NCI-H2227 (cell line): ENCODE results near the gene OR56A4.
"Not testable (repeated sequence)": the region's sequence is repeated elsewhere in the genome, so short reads cannot be mapped to it uniquely, and the experiment has no call there.

Source experiments
- DNase-seq: peaks from one replicate; lab custom pipeline; 2025; ENCODE audit not compliant: unreplicated experiment; lab: John Stamatoyannopoulos, UW

OR56A4 gene

DNA sequence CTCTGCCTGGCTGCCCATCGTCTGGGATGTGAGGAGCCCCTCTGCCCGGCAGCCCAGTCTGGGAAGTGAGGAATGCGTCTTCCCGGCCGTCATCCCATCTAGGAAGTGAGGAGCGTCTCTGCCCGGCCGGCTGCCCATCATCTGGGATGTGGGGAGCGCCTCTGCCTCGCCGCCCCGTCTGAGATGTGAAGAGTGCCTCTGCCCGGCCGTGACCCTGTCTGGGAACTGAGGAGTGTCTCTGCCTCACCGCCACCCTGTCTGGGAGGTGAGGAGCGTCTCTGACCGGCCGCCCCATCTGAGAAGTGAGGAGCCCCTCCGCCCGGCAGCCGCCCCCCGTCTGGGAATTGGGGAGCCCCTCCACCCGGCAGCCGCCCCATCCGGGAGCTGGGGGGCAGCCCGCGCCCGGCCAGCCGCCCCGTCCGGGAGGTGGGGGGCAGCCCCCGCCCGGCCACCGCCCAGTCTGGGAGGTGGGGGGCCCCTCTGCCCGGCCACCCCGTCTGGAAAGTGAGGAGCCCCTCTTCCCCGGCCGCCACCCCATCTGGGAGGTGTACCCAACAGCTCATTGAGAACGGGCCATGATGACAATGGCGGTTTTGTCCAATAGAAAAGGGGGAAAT, 45.9 kb downstream of the OR56A4 start:
- not testable (repeated sequence) for DNase-seq

DNA sequence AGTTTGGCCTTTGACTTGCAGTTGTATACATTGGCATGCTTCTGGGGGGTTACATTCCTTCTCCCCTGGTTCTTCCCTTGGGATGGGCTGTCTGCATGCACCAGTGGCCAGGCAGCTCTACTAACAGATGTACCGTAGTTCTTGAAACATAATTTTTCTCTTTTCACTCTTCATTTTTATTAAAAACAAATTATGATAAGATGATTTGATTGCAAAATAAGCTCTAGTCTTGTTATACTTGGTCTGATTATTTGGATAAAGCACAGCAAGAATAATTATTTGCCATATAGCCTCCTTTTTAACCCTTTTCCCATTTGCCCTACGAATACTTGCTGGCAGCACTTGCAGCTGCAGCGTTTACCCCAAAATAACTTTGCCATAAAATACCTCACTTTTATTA, 51.2 kb downstream of the OR56A4 start:
- no peak for DNase-seq
